Lower lobe of right lung (tissue), 2 donors: Measurements from ENCODE around the gene KIF5A. TPM values are rescaled to one million over a fixed set of nuclear protein-coding genes. Genes with fewer than 3 reads are reported as not detected.

Source experiments
- ATAC-seq, 2 donors: fragments of 200-7000 bp; cut with Tn5 transposase; one replicate each; pipeline ENCODE4 v1.9.1; 2020 to 2022; ENCODE audit warnings: mild to moderate bottlenecking in 2 of 2, moderate library complexity in 2 of 2
- DNase-seq: peaks from one replicate; pipeline ENCODE4 v3.0.0-alpha.2; 2020
- H3K27ac ChIP-seq: fragments of 200-600 bp; one replicate; pipeline ENCODE4 v1.8.0; 2022
- H3K27me3 ChIP-seq: fragments of 200-600 bp; one replicate; pipeline ENCODE4 v1.8.0; 2022; ENCODE audit warnings: low read depth
- H3K36me3 ChIP-seq: fragments of 200-600 bp; one replicate; pipeline ENCODE4 v1.8.0; 2022; ENCODE audit warnings: mild to moderate bottlenecking
- H3K4me1 ChIP-seq: fragments of 200-600 bp; one replicate; pipeline ENCODE4 v1.8.0; 2022
- H3K4me3 ChIP-seq: fragments of 200-600 bp; one replicate; pipeline ENCODE4 v1.8.0; 2022; ENCODE audit warnings: mild to moderate bottlenecking
- H3K9me3 ChIP-seq: fragments of 200-600 bp; one replicate; pipeline ENCODE4 v1.8.0; 2022
- intact Hi-C: fragments of 100-400 bp; cut with DNase I; formaldehyde crosslinking; loops from one replicate; pipeline ENCODE4 v1.11.0; 2022
- total RNA-seq: library from RNA; stranded (reverse); fragmentation: NEBNext Ultra II Directional; extraction: Animal tissue kit (Norgen Biotek cat#: 25700); gene quantifications from one replicate; pipeline ENCODE4 v1.2.1, GENCODE V29; 2021
- TF ChIP-seq, protein P1 (sequence below): fragments of 200-600 bp; IDR thresholded peaks from one replicate; pipeline ENCODE4 v1.8.0; 2022; ENCODE audit warnings: antibody characterized with exemption, mild to moderate bottlenecking
- donor health status: DM: no; HTN: yes; CAD: no; lungs with severe emphysema.

Gene KIF5A
- total RNA-seq, 1 donor from 2014 or later, result 0.09 TPM

DNA sequence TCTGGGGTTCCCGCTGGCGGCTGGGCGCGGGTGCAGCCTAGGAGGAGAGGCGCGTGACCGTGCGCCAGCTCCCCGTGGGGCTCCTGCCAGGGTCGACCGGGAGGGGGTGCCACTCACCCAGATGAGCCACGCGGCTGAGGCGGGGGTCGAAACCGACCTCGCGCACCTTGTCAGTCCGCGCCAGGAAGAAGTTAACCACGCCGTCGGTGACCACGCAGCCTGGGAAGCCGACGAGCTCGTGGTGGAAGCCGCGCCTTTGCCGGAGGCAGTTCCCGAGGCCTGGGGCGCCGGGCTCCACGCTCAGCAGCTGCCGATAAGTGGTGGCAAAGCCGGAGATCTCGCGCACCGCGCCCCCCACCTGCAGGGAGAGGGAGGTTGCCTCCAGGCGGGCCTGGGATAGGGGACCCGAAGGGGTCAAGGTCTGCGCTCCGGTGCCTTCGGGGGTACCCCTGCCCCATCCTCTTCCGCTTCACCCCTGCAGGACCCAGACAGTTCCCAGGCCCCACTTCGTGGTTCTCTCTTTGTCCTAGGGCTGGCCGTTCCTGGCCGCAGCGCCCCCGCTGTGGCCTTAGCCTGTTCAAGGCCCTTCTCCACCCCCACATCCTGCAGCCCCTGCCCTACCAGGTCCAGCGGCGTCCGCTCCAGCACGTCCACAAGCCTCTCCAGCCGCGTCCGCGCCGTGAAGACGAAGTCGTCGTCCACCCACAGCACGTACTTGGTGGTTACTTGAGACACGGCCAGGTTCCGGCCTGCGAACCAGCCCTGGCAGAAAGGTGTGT is 77.8 kb downstream of the KIF5A start:
- peak overlapping the region; percentile 21 for H3K4me3 ChIP-seq
- intact Hi-C loops, result no loop called here
- no peaks in the 10 kb centered on the region for H3K9me3 ChIP-seq
- no peaks in the 10 kb centered on the region for H3K36me3 ChIP-seq
- H3K4me1 ChIP-seq, result peaks cover 19% of the 10 kb centered on the region
- TF ChIP-seq, protein P1, sequence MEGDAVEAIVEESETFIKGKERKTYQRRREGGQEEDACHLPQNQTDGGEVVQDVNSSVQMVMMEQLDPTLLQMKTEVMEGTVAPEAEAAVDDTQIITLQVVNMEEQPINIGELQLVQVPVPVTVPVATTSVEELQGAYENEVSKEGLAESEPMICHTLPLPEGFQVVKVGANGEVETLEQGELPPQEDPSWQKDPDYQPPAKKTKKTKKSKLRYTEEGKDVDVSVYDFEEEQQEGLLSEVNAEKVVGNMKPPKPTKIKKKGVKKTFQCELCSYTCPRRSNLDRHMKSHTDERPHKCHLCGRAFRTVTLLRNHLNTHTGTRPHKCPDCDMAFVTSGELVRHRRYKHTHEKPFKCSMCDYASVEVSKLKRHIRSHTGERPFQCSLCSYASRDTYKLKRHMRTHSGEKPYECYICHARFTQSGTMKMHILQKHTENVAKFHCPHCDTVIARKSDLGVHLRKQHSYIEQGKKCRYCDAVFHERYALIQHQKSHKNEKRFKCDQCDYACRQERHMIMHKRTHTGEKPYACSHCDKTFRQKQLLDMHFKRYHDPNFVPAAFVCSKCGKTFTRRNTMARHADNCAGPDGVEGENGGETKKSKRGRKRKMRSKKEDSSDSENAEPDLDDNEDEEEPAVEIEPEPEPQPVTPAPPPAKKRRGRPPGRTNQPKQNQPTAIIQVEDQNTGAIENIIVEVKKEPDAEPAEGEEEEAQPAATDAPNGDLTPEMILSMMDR, result no peak
- peaks cover 98% of the 10 kb centered on the region for H3K27me3 ChIP-seq
- no peak for DNase-seq
- no peak overlapping the region for H3K27ac ChIP-seq
- ATAC-seq, result peak in 1 of 2 donors; percentile 29

DNA sequence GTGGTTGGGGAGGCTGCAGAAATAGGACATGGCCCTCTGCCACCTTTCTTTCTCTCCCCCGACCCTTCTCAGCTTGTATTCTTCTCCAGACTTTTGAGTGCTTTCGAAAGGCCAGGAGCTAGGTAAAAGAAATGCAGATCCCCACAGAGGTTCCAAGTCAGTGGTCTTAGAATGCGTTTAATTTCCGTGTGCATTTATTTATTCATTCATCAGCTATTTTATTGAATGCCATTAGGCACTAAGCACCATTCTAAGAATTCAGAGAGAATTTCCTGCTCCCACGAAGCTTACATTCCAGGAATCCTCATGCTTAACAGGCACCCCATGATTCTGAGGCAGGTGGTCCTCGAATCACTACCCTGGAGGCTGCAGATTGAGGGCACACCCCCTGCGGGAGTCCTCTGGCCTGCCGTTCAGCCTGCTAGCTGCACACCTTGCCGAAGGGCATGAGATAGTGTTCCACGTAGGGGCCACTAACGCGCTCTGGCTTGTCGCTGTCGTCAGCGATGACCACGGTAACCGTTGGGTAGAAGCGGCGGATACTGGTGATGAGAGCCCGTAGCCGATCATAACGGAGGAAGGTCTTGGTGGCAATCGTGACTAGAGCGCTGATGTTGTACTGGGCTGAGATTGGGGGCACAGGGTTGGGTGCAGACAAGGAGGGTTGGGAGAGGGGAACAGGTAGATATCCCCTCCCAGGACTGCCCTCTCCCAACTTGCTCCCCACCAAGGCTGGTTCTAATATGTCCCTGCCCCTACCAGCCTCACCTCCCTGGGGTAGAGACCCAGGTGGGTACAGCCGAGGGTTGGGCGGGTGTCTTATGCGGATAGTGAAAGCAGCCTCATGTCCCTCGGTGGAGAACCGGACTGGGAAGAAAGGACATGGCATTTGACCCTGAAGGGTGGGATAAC is 78.7 kb downstream of the KIF5A start:
- Histone ChIP-seq H3K36me3 (no peaks in the 10 kb centered on the region), H3K4me1 (peaks cover 28% of the 10 kb centered on the region), H3K27me3 (peaks cover 98% of the 10 kb centered on the region), H3K27ac (no peak overlapping the region), H3K4me3 (no peak overlapping the region), H3K9me3 (no peaks in the 10 kb centered on the region)
- intact Hi-C loops, result no loop called here
- ATAC-seq (no peak), DNase-seq (no peak)
- TF ChIP-seq, protein P1, result no peak

DNA sequence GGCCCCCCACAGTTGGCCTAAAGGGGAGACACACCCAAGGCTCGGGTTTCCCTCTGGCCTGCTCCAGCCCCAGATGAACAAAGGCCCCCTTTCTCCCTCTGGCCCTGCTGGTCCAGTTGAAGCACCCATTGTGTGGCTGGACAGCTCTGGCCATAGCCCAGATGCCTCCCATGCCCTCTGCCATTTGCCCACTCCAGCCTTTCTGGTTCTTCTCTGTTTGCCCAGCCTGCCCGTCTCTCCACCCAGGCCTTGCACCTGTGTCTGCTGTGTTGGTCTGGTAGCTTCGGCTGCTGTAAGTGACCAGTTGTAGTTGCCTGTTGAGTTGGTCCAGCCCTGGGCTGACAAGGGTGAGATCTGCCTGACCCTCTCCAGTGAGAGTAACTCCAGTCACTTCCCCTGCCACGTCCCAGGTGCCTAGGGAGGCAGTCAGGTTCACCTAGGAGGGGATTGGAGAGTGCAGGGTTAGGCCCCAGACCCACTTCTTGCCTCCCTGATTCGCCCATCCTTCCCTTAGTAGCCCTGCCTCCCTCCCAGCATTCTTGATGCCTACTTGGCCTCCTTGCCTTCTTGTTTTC is 80.1 kb downstream of the KIF5A start:
- no peaks in the 10 kb centered on the region for H3K36me3 ChIP-seq
- H3K27ac ChIP-seq, result no peak overlapping the region
- no peak for DNase-seq
- H3K4me1 ChIP-seq, result peaks cover 28% of the 10 kb centered on the region
- H3K4me3 ChIP-seq, result no peak overlapping the region
- no peaks in the 10 kb centered on the region for H3K9me3 ChIP-seq
- intact Hi-C loops, result loop anchor here (10.0 kb wide), 1 partner anchor 45 kb away; no protein-coding TSS in a partner anchor
- peaks cover 89% of the 10 kb centered on the region for H3K27me3 ChIP-seq
- TF ChIP-seq, protein P1, result no peak
- no peak for ATAC-seq

DNA sequence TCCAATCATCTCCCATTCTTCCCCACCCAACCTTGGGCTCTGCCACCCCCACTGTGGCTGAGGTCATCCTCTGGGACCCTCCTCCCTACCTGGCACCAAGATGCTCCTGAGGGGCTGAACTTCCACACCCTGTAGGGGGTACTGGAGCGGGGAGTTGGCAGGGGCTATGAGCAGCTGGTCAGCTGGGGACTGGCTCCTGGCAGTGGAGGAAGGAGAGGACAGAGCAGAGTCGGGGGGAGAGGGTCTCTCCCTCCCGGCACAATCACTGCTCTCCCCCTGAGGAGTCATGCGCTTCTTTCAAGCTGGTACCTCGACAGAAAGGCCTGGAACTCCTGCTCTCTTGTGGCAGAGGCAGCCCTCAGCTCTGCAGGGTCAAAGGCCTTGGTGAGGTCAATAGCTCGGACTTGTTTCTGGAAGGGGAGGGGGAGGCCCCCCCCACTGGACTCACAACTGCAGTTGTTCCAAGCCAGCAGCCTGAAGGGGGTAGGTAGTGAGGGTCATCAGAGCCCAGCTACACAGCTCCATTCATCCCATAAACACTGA is 81.1 kb downstream of the KIF5A start:
- Histone ChIP-seq H3K4me1 (peaks cover 28% of the 10 kb centered on the region), H3K36me3 (no peaks in the 10 kb centered on the region), H3K9me3 (no peaks in the 10 kb centered on the region), H3K27ac (no peak overlapping the region), H3K27me3 (peaks cover 79% of the 10 kb centered on the region), H3K4me3 (no peak overlapping the region)
- TF ChIP-seq, protein P1, result no peak
- DNase-seq, result no peak
- intact Hi-C loops, result loop anchor here (10.0 kb wide), 1 partner anchor 46 kb away; no protein-coding TSS in a partner anchor
- no peak for ATAC-seq

DNA sequence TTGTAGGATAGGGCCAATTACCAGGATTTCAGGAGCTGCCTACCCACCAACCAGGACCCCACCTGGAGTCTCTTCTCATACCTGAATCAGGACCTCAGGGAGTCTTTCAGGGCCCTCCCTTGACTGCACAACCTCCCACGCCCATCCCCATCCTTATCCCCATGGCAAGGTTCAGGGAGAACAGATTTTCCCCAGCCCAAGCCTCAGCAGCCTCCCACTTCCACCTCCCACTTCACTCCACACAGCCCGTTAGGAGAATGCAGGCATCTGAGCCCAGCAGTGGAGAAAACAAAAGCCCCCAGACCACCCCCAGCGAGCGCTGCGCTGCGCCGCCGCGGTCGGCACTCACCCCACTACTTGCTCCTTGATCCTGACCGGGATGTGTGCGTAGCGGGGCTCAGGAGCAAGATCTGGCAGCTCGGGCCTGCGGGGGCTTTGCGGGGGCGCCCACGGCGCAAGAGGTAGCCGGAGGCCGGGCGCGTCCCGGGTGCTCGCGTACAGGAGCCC is 81.8 kb downstream of the KIF5A start:
- H3K4me1 ChIP-seq, result peaks cover 28% of the 10 kb centered on the region
- peaks cover 73% of the 10 kb centered on the region for H3K27me3 ChIP-seq
- H3K9me3 ChIP-seq, result no peaks in the 10 kb centered on the region
- TF ChIP-seq, protein P1, result no peak
- H3K36me3 ChIP-seq, result no peaks in the 10 kb centered on the region
- no peak overlapping the region for H3K4me3 ChIP-seq
- ATAC-seq (no peak), DNase-seq (no peak)
- H3K27ac ChIP-seq, result no peak overlapping the region
- intact Hi-C loops, result loop anchor here (10.0 kb wide), 1 partner anchor 47 kb away; no protein-coding TSS in a partner anchor
